Prostate gland (tissue), 2 donors: Measurements from ENCODE around the gene ADPRM.

Experiments
- CTCF ChIP-seq, 4 experiments: fragments of 200-600 bp in 2 of 4; fragments of 450-650 bp in 2 of 4; sonication (generic) in 2 of 4; IDR thresholded peaks; 1 replicate in 3 of 4; 2 replicates in 1 of 4; pipeline ENCODE4 v1.5.1; 2016 to 2019; ENCODE audit warnings: antibody characterized with exemption in 4 of 4, mild to moderate bottlenecking in 2 of 4, moderate library complexity in 2 of 4
- POLR2AphosphoS5 ChIP-seq: sonication (generic); formaldehyde crosslinking; IDR thresholded peaks from one replicate; pipeline ENCODE4 v1.6.1; 2017; ENCODE audit warnings: antibody characterized with exemption

- no peak for TF ChIP-seq CTCF (IDR thresholded peaks at IDR 0.05)
- no peak for TF ChIP-seq POLR2AphosphoS5
Measured at GRCh38 chr17:10752696-10753095, 55.3 kb downstream of the ADPRM start.
